NB4 (cell line): Measurements from ENCODE around the gene REPIN1.

Source experiments
- MYC ChIP-seq: IDR thresholded peaks from 2 replicates; pipeline ENCODE4 v1.6.1; 2011; ENCODE audit warnings: low read depth, low read length
- POLR2A ChIP-seq: IDR thresholded peaks from 2 replicates; pipeline ENCODE4 v1.6.1; 2011; ENCODE audit warnings: mild to moderate bottlenecking; ENCODE audit not compliant: insufficient read length; ENCODE audit errors: extremely low read depth
- TF ChIP-seq, protein P1 (sequence below): IDR thresholded peaks from one replicate; pipeline ENCODE4 v1.5.1; 2012; ENCODE audit warnings: low read depth, low read length
- TF ChIP-seq, protein P2 (sequence below): IDR thresholded peaks from 2 replicates; pipeline ENCODE4 v1.6.1; 2011; ENCODE audit warnings: low read depth, low read length

DNA sequence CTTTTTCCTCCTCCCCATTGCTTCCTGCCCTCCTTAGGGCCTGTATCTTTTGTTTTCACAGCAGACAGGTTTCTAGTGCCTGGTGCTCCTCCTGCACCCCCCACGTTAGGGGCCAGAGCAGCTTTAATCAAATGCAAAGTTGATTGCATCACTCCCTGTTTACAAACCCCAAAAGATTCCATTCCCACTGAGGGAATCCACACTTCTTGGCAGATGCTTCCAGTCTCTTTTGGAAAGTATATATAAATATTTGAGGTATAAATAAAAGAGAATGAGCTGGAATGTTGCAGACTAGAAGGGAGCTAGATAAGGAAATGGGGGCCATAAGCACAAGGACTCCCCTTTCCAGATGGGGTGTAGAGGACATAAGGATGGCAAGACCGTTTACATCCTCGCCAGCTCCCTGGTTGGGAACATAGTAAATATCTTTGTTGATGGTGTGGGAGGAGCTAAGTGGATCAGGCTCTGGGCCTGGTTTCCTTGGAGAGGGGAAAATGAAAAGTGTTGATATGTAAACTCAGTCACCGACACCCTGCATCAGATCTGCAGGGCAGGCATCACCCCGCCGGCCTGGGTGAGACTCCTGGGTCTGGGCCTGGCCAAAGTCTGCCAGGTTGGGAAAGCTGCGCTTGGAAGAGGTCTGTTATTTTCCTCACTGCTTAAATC, 33.4 kb upstream of the REPIN1 start:
- TF ChIP-seq, protein P1, sequence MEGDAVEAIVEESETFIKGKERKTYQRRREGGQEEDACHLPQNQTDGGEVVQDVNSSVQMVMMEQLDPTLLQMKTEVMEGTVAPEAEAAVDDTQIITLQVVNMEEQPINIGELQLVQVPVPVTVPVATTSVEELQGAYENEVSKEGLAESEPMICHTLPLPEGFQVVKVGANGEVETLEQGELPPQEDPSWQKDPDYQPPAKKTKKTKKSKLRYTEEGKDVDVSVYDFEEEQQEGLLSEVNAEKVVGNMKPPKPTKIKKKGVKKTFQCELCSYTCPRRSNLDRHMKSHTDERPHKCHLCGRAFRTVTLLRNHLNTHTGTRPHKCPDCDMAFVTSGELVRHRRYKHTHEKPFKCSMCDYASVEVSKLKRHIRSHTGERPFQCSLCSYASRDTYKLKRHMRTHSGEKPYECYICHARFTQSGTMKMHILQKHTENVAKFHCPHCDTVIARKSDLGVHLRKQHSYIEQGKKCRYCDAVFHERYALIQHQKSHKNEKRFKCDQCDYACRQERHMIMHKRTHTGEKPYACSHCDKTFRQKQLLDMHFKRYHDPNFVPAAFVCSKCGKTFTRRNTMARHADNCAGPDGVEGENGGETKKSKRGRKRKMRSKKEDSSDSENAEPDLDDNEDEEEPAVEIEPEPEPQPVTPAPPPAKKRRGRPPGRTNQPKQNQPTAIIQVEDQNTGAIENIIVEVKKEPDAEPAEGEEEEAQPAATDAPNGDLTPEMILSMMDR, result no peak
- TF ChIP-seq MYC, result no peak
- no peak for TF ChIP-seq POLR2A
- TF ChIP-seq, protein P2, sequence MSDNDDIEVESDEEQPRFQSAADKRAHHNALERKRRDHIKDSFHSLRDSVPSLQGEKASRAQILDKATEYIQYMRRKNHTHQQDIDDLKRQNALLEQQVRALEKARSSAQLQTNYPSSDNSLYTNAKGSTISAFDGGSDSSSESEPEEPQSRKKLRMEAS, result no peak
